ENCODE measurements around the gene DAZ3.
"Not testable (repeated sequence)": the region's sequence is repeated elsewhere in the genome, so short reads cannot be mapped to it uniquely, and the experiment has no call there.

Gene DAZ3, protein sequence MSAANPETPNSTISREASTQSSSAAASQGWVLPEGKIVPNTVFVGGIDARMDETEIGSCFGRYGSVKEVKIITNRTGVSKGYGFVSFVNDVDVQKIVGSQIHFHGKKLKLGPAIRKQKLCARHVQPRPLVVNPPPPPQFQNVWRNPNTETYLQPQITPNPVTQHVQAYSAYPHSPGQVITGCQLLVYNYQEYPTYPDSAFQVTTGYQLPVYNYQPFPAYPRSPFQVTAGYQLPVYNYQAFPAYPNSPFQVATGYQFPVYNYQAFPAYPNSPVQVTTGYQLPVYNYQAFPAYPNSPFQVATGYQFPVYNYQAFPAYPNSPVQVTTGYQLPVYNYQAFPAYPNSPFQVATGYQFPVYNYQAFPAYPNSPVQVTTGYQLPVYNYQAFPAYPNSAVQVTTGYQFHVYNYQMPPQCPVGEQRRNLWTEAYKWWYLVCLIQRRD

DNA sequence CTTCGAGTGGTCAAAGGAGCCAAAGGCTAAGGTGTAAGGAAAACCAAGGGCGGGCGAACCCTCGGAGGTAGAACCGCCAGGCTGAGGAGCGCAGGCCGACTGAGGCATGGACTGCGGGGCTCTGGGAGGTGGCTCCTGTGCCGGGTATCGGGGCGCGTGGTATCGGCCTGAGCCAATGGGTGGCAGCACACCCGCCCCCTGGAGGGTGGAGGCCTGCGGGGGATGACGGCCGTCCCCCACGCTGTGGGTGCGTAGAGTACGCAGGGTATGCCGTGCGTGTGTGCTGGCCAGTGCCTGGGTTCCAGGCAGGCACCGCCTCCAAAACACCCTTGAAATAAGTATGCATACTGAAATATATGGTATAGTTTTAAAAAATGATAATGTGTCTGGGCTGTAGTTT, at the start of gene DAZ3:
Gene DAZ3 (minus strand): TSS at position 101 of the 400 bp plus-strand sequence. CDS start 208 bp downstream, outside the sequence.
- DNase-seq (ENCODE audit: low read depth in 1 of 2, low spot score in 1 of 2), result not testable (repeated sequence)

DNA sequence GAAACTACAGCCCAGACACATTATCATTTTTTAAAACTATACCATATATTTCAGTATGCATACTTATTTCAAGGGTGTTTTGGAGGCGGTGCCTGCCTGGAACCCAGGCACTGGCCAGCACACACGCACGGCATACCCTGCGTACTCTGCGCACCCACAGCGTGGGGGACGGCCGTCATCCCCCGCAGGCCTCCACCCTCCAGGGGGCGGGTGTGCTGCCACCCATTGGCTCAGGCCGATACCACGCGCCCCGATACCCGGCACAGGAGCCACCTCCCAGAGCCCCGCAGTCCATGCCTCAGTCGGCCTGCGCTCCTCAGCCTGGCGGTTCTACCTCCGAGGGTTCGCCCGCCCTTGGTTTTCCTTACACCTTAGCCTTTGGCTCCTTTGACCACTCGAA, 20.4 kb upstream of the DAZ3 start, which contains the start of gene DAZ4:
Gene DAZ4 (plus strand): TSS at position 301 of the 400 bp plus-strand sequence. CDS start 208 bp downstream, outside the sequence.
- not testable (repeated sequence) for DNase-seq (ENCODE audit: low read depth in 1 of 2, low spot score in 1 of 2)

DNA sequence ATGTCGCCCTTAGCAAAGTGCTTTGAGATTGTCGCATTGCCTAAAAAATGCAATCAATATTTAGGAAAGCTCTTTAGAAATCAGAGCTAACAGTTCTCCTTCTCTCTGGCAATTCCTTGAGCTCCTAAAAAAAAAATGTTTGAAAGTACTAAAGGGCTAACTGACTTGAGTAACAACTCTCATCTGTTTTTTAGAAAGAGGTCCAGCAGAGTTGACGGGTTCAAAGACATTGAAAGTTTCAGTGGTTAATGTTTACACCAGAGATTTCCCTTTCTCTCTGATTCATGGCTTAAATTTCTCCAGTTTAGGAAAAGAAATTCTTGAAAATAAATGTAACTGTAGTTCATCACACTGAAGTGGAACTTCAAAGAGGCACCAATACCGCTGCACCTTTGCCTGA, 11.9 kb upstream of the DAZ3 start:
- not testable (repeated sequence) for DNase-seq (ENCODE audit: low read depth in 1 of 2, low spot score in 1 of 2)

GRCh38 chrY:24824184-24824879, 11.1 kb upstream of the DAZ3 start:
- not testable (repeated sequence) for DNase-seq (ENCODE audit: low read depth in 1 of 2, low spot score in 1 of 2)

- not testable (repeated sequence) for DNase-seq (ENCODE audit: low read depth in 1 of 2, low spot score in 1 of 2)
These were observed 8.6 kb upstream of the DAZ3 start for GRCh38 chrY:24821836-24822235.

Data from activated T-helper 1 cell treated with anti-CD3 and anti-CD28 coated beads, Interleukin-2, amount 50 U/mL, for 16 hours (primary cell).